Gastrocnemius medialis (tissue), 4 donors: ENCODE data around the gene ACSS1.
"Not testable (repeated sequence)": the region's sequence is repeated elsewhere in the genome, so short reads cannot be mapped to it uniquely, and the experiment has no call there.

Experiments
- CTCF ChIP-seq, 5 experiments: fragments of 450-650 bp in 3 of 5; fragments of 200-600 bp in 2 of 5; sonication (generic) in 2 of 5; IDR thresholded peaks in 4 of 5; conservative IDR thresholded peaks in 1 of 5; 1 replicate in 4 of 5; 2 replicates in 1 of 5; pipeline ENCODE4 v1.5.1; 2016 to 2019; ENCODE audit warnings: antibody characterized with exemption in 5 of 5, mild to moderate bottlenecking in 3 of 5, moderate library complexity in 3 of 5
- POLR2A ChIP-seq, 2 donors: fragments of 450-650 bp; IDR thresholded peaks; one replicate each; pipeline ENCODE4 v1.6.1; 2017; ENCODE audit warnings: antibody characterized with exemption in 2 of 2, mild to moderate bottlenecking in 2 of 2, moderate library complexity in 2 of 2

GRCh38 chr20:25001323-25001722, 56.6 kb downstream of the ACSS1 start:
- not testable (repeated sequence) for TF ChIP-seq POLR2A (IDR thresholded peaks at IDR 0.05); CTCF (IDR thresholded peaks at IDR 0.05 in 4 of 5, conservative IDR thresholded peaks at IDR 0.05 in 1 of 5)
